GM23248 (cell line): Measurements from ENCODE around the gene PRKD1.

Source experiments
- EZH2 ChIP-seq: fragments of 200-600 bp; sonication (generic); IDR thresholded peaks from 2 replicates; pipeline ENCODE4 v1.6.1; 2018; ENCODE audit warnings: antibody characterized with exemption, mild to moderate bottlenecking; ENCODE audit not compliant: insufficient read depth, poor library complexity, severe bottlenecking
- EZH2phosphoT487 ChIP-seq: fragments of 200-600 bp; sonication (generic); IDR thresholded peaks from 2 replicates; pipeline ENCODE4 v1.6.1; 2018; ENCODE audit warnings: antibody characterized with exemption, moderate library complexity, mild to moderate bottlenecking, low read depth; ENCODE audit not compliant: insufficient read depth

DNA sequence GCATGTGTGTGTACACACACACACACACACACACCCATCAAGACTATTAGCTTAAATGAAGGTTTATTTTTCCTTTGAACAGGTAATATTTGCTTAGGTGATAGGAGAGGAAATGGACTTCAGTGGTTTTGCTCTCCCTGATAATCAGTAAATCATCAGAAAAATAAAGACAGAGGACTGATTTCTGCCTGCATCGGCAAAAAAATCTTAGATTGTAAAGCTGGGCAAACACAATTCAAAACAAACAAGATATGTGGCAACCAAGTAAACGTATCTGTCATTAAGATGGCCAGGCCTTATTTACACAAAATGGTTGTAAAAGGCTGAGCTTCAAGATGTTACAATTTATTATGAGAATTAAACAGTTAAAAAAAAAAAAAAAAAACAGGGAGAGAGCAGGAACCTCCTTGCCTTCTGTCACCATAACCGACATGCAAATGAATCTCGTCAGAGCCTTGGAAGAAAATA lies 31.3 kb downstream of the PRKD1 start:
- TF ChIP-seq EZH2 (no peak), EZH2phosphoT487 (no peak)
